Mononuclear cell (primary cell): ENCODE results near the gene HRC. TPM values are rescaled to one million over a fixed set of nuclear protein-coding genes. Genes with fewer than 3 reads are reported as not detected.

Source experiments
- H3K27me3 ChIP-seq: 2 replicates; pipeline ENCODE4 v1.6.0; 2011; ENCODE audit warnings: low read length, control low read depth; ENCODE audit not compliant: insufficient read depth
- H3K4me1 ChIP-seq: 2 replicates; pipeline ENCODE4 v1.5.1; 2011; ENCODE audit warnings: mild to moderate bottlenecking, low read length, control low read depth; ENCODE audit not compliant: insufficient read depth
- H3K4me3 ChIP-seq: 2 replicates; pipeline ENCODE4 v1.5.1; 2011; ENCODE audit warnings: mild to moderate bottlenecking, low read length, moderate library complexity
- H3K9me3 ChIP-seq: 2 replicates; pipeline ENCODE4 v1.5.1; 2011; ENCODE audit warnings: low read depth, mild to moderate bottlenecking, control low read depth, low read length
- total RNA-seq: library from RNA; depleted of rRNA; stranded (reverse); fragments of >200 nt; gene quantifications from one replicate; pipeline ENCODE4 v1.2.3, GENCODE V29; 2012

The HRC gene
- total RNA-seq, 1 donor = not detected

- Histone ChIP-seq H3K4me3 (no peak overlapping the region), H3K4me1 (no peaks in the 10 kb centered on the region), H3K27me3 (no peaks in the 10 kb centered on the region), H3K9me3 (no peaks in the 10 kb centered on the region)
Measured at GRCh38 chr19:49102303-49102702, 52.9 kb downstream of the HRC start.

Other genes starting within 250 kb of the HRC start
- 0.21 TPM for gene DHDH, start 221.7 kb downstream of the HRC start, total RNA-seq
- gene BAX, start 200.5 kb downstream of the HRC start, total RNA-seq = 26.6 TPM
- gene FTL, start 190.1 kb downstream of the HRC start, total RNA-seq = 2,689 TPM
- gene GYS1, start 162.1 kb downstream of the HRC start, total RNA-seq = 10.0 TPM
- 19.9 TPM for gene RUVBL2, start 161.5 kb downstream of the HRC start, total RNA-seq
- gene LHB, start 138.3 kb downstream of the HRC start, total RNA-seq = not detected
- gene CGB3, start 131.1 kb downstream of the HRC start, total RNA-seq = not detected
- not detected for gene CGB2, start 123.5 kb downstream of the HRC start, total RNA-seq
- not detected for gene CGB1, start 118.5 kb downstream of the HRC start, total RNA-seq
- not detected for gene CGB5, start 111.5 kb downstream of the HRC start, total RNA-seq
- gene CGB8, start 106.3 kb downstream of the HRC start, total RNA-seq = not detected
- not detected for gene CGB7, start 97.6 kb downstream of the HRC start, total RNA-seq
- gene NTF4, start 90.6 kb downstream of the HRC start, total RNA-seq = not detected
- under 0.01 TPM for gene KCNA7, start 82.7 kb downstream of the HRC start, total RNA-seq
- gene SNRNP70, start 69.9 kb downstream of the HRC start, total RNA-seq = 136 TPM
- 2.5 TPM for gene LIN7B, start 41.0 kb downstream of the HRC start, total RNA-seq
- gene C19orf73, start 36.3 kb downstream of the HRC start, total RNA-seq = 3.5 TPM
- 1.2 TPM for gene PPFIA3, start 35.9 kb downstream of the HRC start, total RNA-seq
- gene TRPM4, start 2.4 kb upstream of the HRC start, total RNA-seq = 1.5 TPM
- gene SLC6A16, start 169.8 kb upstream of the HRC start, total RNA-seq = 0.73 TPM
- 229 TPM for gene CD37, start 180.0 kb upstream of the HRC start, total RNA-seq
- 0.10 TPM for gene TEAD2, start 207.0 kb upstream of the HRC start, total RNA-seq
- gene DKKL1, start 208.5 kb upstream of the HRC start, total RNA-seq = not detected
- gene KASH5, start 232.9 kb upstream of the HRC start, total RNA-seq = not detected